H1 (cell line): ENCODE results near the gene RASAL2.

Experiments
- CBX8 ChIP-seq: fragments of 300-800, 300-1000 bp; sonication (generic); IDR thresholded peaks from 2 replicates; pipeline ENCODE4 v1.7.1; 2016; ENCODE audit warnings: low read depth, low read length, borderline replicate concordance
- EZH2 ChIP-seq: fragments of 200-600 bp; sonication (generic); IDR thresholded peaks from 2 replicates; pipeline ENCODE4 v1.7.1; 2012; ENCODE audit warnings: low read depth, mild to moderate bottlenecking, moderate library complexity, low read length, inconsistent platforms; ENCODE audit not compliant: severe bottlenecking
- SAP30 ChIP-seq: fragments of 300-600 bp; sonication (generic); IDR thresholded peaks from 2 replicates; pipeline ENCODE4 v1.7.1; 2012; ENCODE audit warnings: low read length, moderate library complexity, mild to moderate bottlenecking, inconsistent platforms; ENCODE audit not compliant: insufficient read depth, insufficient replicate concordance
- SUZ12 ChIP-seq: fragments of 200-600 bp; sonication (generic); IDR thresholded peaks from 2 replicates; pipeline ENCODE4 v1.6.1; 2012; ENCODE audit warnings: mild to moderate bottlenecking, inconsistent platforms, low read length, moderate library complexity, mixed read lengths
- TF ChIP-seq, protein P1 (sequence below): IDR thresholded peaks from 2 replicates; pipeline ENCODE4 v1.6.1; 2011; ENCODE audit warnings: low read length, improper control_type of control experiment
- TF ChIP-seq, protein P2 (sequence below), 3 experiments: IDR thresholded peaks; 1 replicate in 2 of 3; 2 replicates in 1 of 3; pipeline versions ENCODE4 v1.5.1 to v1.6.1; 2011; ENCODE audit warnings: low read length in 3 of 3, mild to moderate bottlenecking in 3 of 3, inconsistent platforms in 2 of 3, low read depth in 1 of 3, moderate library complexity in 1 of 3; ENCODE audit not compliant: insufficient read depth in 1 of 3; ENCODE audit errors: control extremely low read depth in 1 of 3

DNA sequence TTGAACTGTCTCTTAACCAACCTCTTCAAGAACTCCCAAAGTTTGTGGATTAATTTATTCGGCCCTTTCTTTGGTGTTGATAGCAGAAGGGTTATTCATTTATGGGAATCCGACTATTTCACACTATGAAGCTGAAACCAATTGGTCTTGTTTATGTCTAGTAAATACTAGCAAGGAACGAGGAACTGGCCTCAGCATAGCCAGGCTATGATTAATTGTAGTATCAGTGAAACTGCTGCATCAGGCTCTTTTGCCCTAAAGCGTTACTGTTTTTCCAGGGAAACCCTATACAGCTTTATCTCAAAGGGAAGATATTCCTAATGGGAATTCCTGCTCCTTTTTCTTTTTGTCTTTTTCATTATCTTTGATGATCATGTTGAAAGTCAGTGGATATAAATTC lies 367.8 kb downstream of the RASAL2 start:
- TF ChIP-seq, protein P1, sequence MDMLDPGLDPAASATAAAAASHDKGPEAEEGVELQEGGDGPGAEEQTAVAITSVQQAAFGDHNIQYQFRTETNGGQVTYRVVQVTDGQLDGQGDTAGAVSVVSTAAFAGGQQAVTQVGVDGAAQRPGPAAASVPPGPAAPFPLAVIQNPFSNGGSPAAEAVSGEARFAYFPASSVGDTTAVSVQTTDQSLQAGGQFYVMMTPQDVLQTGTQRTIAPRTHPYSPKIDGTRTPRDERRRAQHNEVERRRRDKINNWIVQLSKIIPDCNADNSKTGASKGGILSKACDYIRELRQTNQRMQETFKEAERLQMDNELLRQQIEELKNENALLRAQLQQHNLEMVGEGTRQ, result no peak
- TF ChIP-seq SUZ12 (no peak), SAP30 (no peak), CBX8 (no peak), EZH2 (no peak)
- TF ChIP-seq, protein P2, sequence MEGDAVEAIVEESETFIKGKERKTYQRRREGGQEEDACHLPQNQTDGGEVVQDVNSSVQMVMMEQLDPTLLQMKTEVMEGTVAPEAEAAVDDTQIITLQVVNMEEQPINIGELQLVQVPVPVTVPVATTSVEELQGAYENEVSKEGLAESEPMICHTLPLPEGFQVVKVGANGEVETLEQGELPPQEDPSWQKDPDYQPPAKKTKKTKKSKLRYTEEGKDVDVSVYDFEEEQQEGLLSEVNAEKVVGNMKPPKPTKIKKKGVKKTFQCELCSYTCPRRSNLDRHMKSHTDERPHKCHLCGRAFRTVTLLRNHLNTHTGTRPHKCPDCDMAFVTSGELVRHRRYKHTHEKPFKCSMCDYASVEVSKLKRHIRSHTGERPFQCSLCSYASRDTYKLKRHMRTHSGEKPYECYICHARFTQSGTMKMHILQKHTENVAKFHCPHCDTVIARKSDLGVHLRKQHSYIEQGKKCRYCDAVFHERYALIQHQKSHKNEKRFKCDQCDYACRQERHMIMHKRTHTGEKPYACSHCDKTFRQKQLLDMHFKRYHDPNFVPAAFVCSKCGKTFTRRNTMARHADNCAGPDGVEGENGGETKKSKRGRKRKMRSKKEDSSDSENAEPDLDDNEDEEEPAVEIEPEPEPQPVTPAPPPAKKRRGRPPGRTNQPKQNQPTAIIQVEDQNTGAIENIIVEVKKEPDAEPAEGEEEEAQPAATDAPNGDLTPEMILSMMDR (IDR thresholded peaks at IDR 0.05; ENCODE audit: control extremely low read depth in 1 of 3, insufficient read depth in 1 of 3, low read depth in 1 of 3, low read length in 3 of 3), result no peak
